HCT116 (cell line): ENCODE data around the gene SPOP. TPM values are rescaled to one million over a fixed set of nuclear protein-coding genes. Genes with fewer than 3 reads are reported as not detected.

Source experiments
- ATAC-seq: fragments of 200-7000 bp; cut with Tn5 transposase; 2 replicates; pipeline ENCODE4 v1.9.1; 2020; ENCODE audit warnings: mild to moderate bottlenecking, moderate library complexity
- BruUV-seq: library from RNA; stranded (reverse); fragments of 400-500 nt; replicated peaks from 2 replicates; lab custom pipeline; 2021; lab: Mats Ljungman, UMichigan
- CTCF ChIA-PET: fragments of 300-600 bp; sonication (Branson Sonifier 250); formaldehyde crosslinking; loops from one replicate; lab custom pipeline; 2021; ENCODE audit warnings: antibody characterized with exemption; lab: Charles Lee
- POLR2A ChIA-PET: fragments of 300-600, 350-600 bp; sonication (Branson Sonifier 250); formaldehyde crosslinking; loops from one replicate; lab custom pipeline; 2021; ENCODE audit warnings: antibody characterized with exemption; lab: Charles Lee
- RAD21 ChIA-PET, 2 experiments: fragments of 300-600 bp; sonication (Branson Sonifier 250); formaldehyde crosslinking; loops; one replicate each; lab custom pipeline; 2023; ENCODE audit warnings: low total read pairs in 2 of 2; ENCODE audit not compliant: uncharacterized antibody in 2 of 2, unreplicated experiment in 2 of 2, low non-redundant PET in 1 of 2; lab: Charles Lee
- DNase-seq: peaks from one replicate; pipeline ENCODE4 v3.0.0-alpha.2; 2010; ENCODE audit warnings: low read depth, low spot score
- H2AFZ ChIP-seq: fragments of 200-600 bp; shearing (Covaris generic), sonication (generic); 2 replicates; pipeline ENCODE4 v1.6.1; 2017; ENCODE audit warnings: low read depth, mixed run types, mixed read lengths, antibody characterized with exemption, low read length; ENCODE audit not compliant: poor library complexity, severe bottlenecking
- H3K27ac ChIP-seq: 2 replicates; pipeline ENCODE4 v1.5.1; 2012; ENCODE audit warnings: low read depth, low read length
- H3K27me3 ChIP-seq: fragments of 200-600 bp; sonication (generic); 2 replicates; pipeline ENCODE4 v1.6.1; 2016; ENCODE audit warnings: mixed run types, low read length, mixed read lengths; ENCODE audit not compliant: insufficient read depth
- H3K36me3 ChIP-seq, 2 experiments: fragments of 200-500 bp in 1 of 2; fragments of 200-600 bp in 1 of 2; sonication (Bioruptor generic) in 1 of 2; sonication (generic) in 1 of 2; 2 replicates each; pipeline versions ENCODE4 v1.5.1 to v1.6.1; 2014 to 2016; ENCODE audit warnings: low read length in 2 of 2, inconsistent platforms in 1 of 2, mixed read lengths in 1 of 2, mixed run types in 1 of 2; ENCODE audit not compliant: insufficient read depth in 2 of 2, control insufficient read depth in 1 of 2
- H3K4me1 ChIP-seq, 2 experiments: fragments of 200-600 bp in 1 of 2; sonication (generic) in 1 of 2; 2 replicates each; pipeline versions ENCODE4 v1.5.1 to v1.6.1; 2012 to 2017; ENCODE audit warnings: low read length in 2 of 2, inconsistent platforms in 1 of 2, mild to moderate bottlenecking in 1 of 2, mixed read lengths in 1 of 2, mixed run types in 1 of 2, moderate library complexity in 1 of 2; ENCODE audit not compliant: insufficient read depth in 2 of 2, control insufficient read depth in 1 of 2
- H3K4me2 ChIP-seq: fragments of 200-600 bp; sonication (generic); 2 replicates; pipeline ENCODE4 v1.6.1; 2017; ENCODE audit warnings: mixed run types, low read length, mixed read lengths
- H3K4me3 ChIP-seq, 2 experiments: fragments of 200-600 bp in 1 of 2; sonication (generic) in 1 of 2; replicated peaks in 1 of 2; 2 replicates each; pipeline ENCODE4 v1.5.1; 2011 to 2016; ENCODE audit warnings: low read length in 2 of 2, control low read depth in 1 of 2, low read depth in 1 of 2, mild to moderate bottlenecking in 1 of 2, mixed read lengths in 1 of 2, mixed run types in 1 of 2
- H3K79me2 ChIP-seq: fragments of 200-600 bp; sonication (generic); 2 replicates; pipeline ENCODE4 v1.6.1; 2017; ENCODE audit warnings: mild to moderate bottlenecking, mixed run types, low read length, moderate library complexity, mixed read lengths; ENCODE audit not compliant: insufficient read depth
- H3K9ac ChIP-seq: fragments of 200-600 bp; sonication (generic); 2 replicates; pipeline ENCODE4 v1.6.1; 2016; ENCODE audit warnings: low read length, mixed read lengths
- H3K9me2 ChIP-seq: fragments of 200-600 bp; sonication (generic), shearing (Covaris generic); 2 replicates; pipeline ENCODE4 v1.6.1; 2017; ENCODE audit warnings: mixed run types, mild to moderate bottlenecking, moderate library complexity; ENCODE audit not compliant: insufficient read depth
- H3K9me3 ChIP-seq, 2 experiments: fragments of 200-500 bp in 1 of 2; fragments of 200-600 bp in 1 of 2; sonication (Bioruptor generic) in 1 of 2; sonication (generic) in 1 of 2; 2 replicates each; pipeline ENCODE4 v1.6.1; 2014 to 2017; ENCODE audit warnings: low read length in 2 of 2, mixed read lengths in 2 of 2, inconsistent platforms in 1 of 2, low read depth in 1 of 2, mild to moderate bottlenecking in 1 of 2, mixed run types in 1 of 2, moderate library complexity in 1 of 2; ENCODE audit not compliant: control insufficient read depth in 1 of 2, insufficient read depth in 1 of 2
- H4K20me1 ChIP-seq: fragments of 200-600 bp; sonication (generic), shearing (Covaris generic); 2 replicates; pipeline ENCODE4 v1.6.1; 2017; ENCODE audit warnings: mixed run types, mild to moderate bottlenecking, moderate library complexity; ENCODE audit not compliant: insufficient read depth
- CEBPB ChIP-seq: IDR thresholded peaks from 2 replicates; pipeline ENCODE4 v1.6.1; 2012; ENCODE audit warnings: low read depth
- FOSL1 ChIP-seq: IDR thresholded peaks from 2 replicates; pipeline ENCODE4 v1.6.1; 2012; ENCODE audit warnings: low read depth
- REST ChIP-seq: IDR thresholded peaks from 2 replicates; pipeline ENCODE4 v1.6.1; 2012; ENCODE audit warnings: low read depth
- SIN3A ChIP-seq: IDR thresholded peaks from 2 replicates; pipeline ENCODE4 v1.6.1; 2012; ENCODE audit warnings: low read depth
- YY1 ChIP-seq: IDR thresholded peaks from 2 replicates; pipeline ENCODE4 v1.6.1; 2011; ENCODE audit warnings: low read length, low read depth, moderate library complexity, mild to moderate bottlenecking; ENCODE audit not compliant: insufficient replicate concordance; ENCODE audit errors: extremely low read depth
- ZBTB33 ChIP-seq: IDR thresholded peaks from 2 replicates; pipeline ENCODE4 v1.6.1; 2011; ENCODE audit warnings: mild to moderate bottlenecking, low read length, moderate library complexity; ENCODE audit not compliant: insufficient replicate concordance; ENCODE audit errors: extremely low read depth
- intact Hi-C: fragments of 100-400 bp; cut with micrococcal nuclease; formaldehyde crosslinking; loops from 2 replicates; pipeline ENCODE4 v1.10.0; 2022
- total RNA-seq: library from RNA; stranded (reverse); gene quantifications from one replicate; pipeline ENCODE4 v1.2.1, GENCODE V29; 2021; ENCODE audit not compliant: unreplicated experiment

SPOP gene
- total RNA-seq, 1 experiment from 2014 or later = 85.1 TPM

GRCh38 chr17:49637050-49637449 is 40.8 kb downstream of the SPOP start:
- H3K9me3 ChIP-seq = 0 out of 4 replicates have a peak, but pooled peaks cover 0 to 4% of the 10 kb centered on the region in 2 experiments
- DNase-seq (no peak), ATAC-seq (no peak)
- no peaks in the 10 kb centered on the region for H3K9me2 ChIP-seq
- H4K20me1 ChIP-seq = no peaks in the 10 kb centered on the region
- no peaks in the 10 kb centered on the region for H3K27me3 ChIP-seq
- no peak overlapping the region for H3K27ac ChIP-seq
- no peaks in the 10 kb centered on the region for H3K36me3 ChIP-seq
- H2AFZ ChIP-seq = no peak overlapping the region
- RAD21 ChIA-PET = no interaction called here
- H3K4me1 ChIP-seq = peaks cover 10 to 12% of the 10 kb centered on the region in 2 experiments; a peak in 3 of 4 replicates
- CTCF ChIA-PET = no interaction called here
- no peak for TF ChIP-seq YY1
- TF ChIP-seq FOSL1 = no peak
- TF ChIP-seq SIN3A = no peak
- TF ChIP-seq CEBPB = no peak
- no peak for TF ChIP-seq ZBTB33
- TF ChIP-seq REST = no peak
- H3K4me3 ChIP-seq = no peak overlapping the region
- no peak overlapping the region for H3K9ac ChIP-seq
- no peak overlapping the region for H3K4me2 ChIP-seq
- POLR2A ChIA-PET = interaction anchor here (1.7 kb wide), 1 partner anchor 9 kb away, joined by 5 read pairs; no protein-coding TSS in a partner anchor
- intact Hi-C loops = no loop called here
- no TSS peak for BruUV-seq
- peaks cover 78% of the 10 kb centered on the region for H3K79me2 ChIP-seq
